ENCODE results near the gene NDOR1. TPM values are rescaled to one million over a fixed set of nuclear protein-coding genes. Genes with fewer than 3 reads are reported as not detected.

NDOR1 gene
- total RNA-seq, 4 donors from 2014 or later, result 8.1 to 18.6 (median 11.6) TPM

GRCh38 chr9:137159105-137160053 lies 46.1 kb upstream of the NDOR1 start:
- no peak for DNase-seq (ENCODE audit: low spot score in 2 of 2)
- WGBS, 2 donors, result 37 to 41% methylated on average over 14 of the region's 14 CpGs
- H3K4me3 ChIP-seq (ENCODE audit: low read depth, poor library complexity, severe bottlenecking), result no peak overlapping the region
- intact Hi-C loops (cut with DNase I; ENCODE audit: low total_unique reads), result no loop called here
- TF ChIP-seq, protein P1, sequence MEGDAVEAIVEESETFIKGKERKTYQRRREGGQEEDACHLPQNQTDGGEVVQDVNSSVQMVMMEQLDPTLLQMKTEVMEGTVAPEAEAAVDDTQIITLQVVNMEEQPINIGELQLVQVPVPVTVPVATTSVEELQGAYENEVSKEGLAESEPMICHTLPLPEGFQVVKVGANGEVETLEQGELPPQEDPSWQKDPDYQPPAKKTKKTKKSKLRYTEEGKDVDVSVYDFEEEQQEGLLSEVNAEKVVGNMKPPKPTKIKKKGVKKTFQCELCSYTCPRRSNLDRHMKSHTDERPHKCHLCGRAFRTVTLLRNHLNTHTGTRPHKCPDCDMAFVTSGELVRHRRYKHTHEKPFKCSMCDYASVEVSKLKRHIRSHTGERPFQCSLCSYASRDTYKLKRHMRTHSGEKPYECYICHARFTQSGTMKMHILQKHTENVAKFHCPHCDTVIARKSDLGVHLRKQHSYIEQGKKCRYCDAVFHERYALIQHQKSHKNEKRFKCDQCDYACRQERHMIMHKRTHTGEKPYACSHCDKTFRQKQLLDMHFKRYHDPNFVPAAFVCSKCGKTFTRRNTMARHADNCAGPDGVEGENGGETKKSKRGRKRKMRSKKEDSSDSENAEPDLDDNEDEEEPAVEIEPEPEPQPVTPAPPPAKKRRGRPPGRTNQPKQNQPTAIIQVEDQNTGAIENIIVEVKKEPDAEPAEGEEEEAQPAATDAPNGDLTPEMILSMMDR (IDR thresholded peaks at IDR 0.05), result no peak
- TF ChIP-seq POLR2A (IDR thresholded peaks at IDR 0.05), result no peak

DNA sequence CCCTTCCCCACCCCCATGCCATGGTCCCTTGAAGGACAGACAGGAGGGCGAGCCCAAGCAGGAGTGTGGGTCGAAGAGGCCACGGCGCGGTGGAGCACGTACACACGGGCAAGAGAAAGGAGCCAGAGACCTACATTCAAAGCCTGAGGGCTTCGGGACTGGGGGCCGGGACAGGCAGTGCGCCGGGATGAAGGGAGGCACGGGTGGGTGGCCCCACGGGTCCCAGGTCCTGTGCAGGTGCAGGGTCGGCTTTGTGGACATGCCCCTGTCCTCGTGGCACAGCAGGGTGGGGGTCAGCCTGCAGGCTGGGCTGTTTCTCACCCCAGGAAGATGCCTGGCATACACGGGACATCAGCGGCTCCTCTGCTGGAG lies 45.5 kb upstream of the NDOR1 start:
- 44 to 60% methylated on average over 17 of the region's 17 CpGs for WGBS, 2 donors
- intact Hi-C loops (cut with DNase I; ENCODE audit: low total_unique reads), result no loop called here
- H3K4me3 ChIP-seq (ENCODE audit: low read depth, poor library complexity, severe bottlenecking), result no peak overlapping the region
- TF ChIP-seq POLR2A (IDR thresholded peaks at IDR 0.05), result no peak
- TF ChIP-seq, protein P1 (IDR thresholded peaks at IDR 0.05), result no peak
- DNase-seq (ENCODE audit: low spot score in 2 of 2), result no peak

GRCh38 chr9:137160716-137161557 lies 44.6 kb upstream of the NDOR1 start:
- 30 to 34% methylated on average over 33 to 38 of the region's 56 CpGs for WGBS, 2 donors
- no peak for TF ChIP-seq POLR2A (IDR thresholded peaks at IDR 0.05)
- TF ChIP-seq, protein P1 (IDR thresholded peaks at IDR 0.05), result no peak
- intact Hi-C loops (cut with DNase I; ENCODE audit: low total_unique reads), result no loop called here
- no peak for DNase-seq (ENCODE audit: low spot score in 2 of 2)
- no peak overlapping the region for H3K4me3 ChIP-seq (ENCODE audit: low read depth, poor library complexity, severe bottlenecking)

GRCh38 chr9:137161558-137162486 lies 43.7 kb upstream of the NDOR1 start:
- TF ChIP-seq POLR2A (IDR thresholded peaks at IDR 0.05), result no peak
- TF ChIP-seq, protein P1 (IDR thresholded peaks at IDR 0.05), result no peak
- DNase-seq (ENCODE audit: low spot score in 2 of 2), result no peak
- intact Hi-C loops (cut with DNase I; ENCODE audit: low total_unique reads), result no loop called here
- 4 to 7% methylated on average over 26 to 45 of the region's 71 CpGs for WGBS, 2 donors
- no peak overlapping the region for H3K4me3 ChIP-seq (ENCODE audit: low read depth, poor library complexity, severe bottlenecking)
